OCI-M2 (cell line): ENCODE measurements around the gene HOXA10.

Experiments used
- DNase-seq: peaks from one replicate; lab custom pipeline; 2025; ENCODE audit not compliant: unreplicated experiment; lab: John Stamatoyannopoulos, UW

The HOXA10 gene

DNA sequence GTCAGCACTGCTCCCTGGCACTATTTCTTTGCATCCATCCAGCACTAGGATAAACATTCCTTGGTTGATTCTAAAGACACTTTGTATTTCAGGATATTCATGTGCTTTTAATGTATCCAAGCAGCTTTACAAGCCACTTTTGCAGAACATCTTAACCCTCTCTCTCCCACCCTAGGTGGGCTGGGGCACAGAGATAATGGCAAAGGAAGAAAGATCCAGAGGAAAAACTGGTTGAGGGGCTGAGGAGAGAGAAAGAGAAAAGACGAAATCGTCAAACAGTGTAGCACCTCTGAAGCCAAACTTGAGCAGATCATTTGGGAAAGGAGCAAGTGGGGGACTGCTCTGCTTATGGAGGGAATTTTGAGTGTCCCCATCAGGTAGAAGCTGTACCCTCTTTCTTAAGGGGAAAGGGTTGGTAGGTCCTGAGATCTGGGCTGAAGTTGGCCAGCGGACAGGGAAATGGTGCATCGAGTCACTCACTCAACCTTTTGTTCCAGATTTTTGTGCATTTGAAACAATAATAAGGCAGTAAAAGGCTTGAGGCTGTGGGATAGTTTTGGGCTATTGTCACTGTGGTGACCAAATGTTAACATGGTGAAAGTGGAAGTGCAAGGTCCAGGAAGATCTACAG lies 30.0 kb upstream of the HOXA10 start:
- DNase-seq = no peak

- DNase-seq = no peak
Observed at GRCh38 chr7:27203365-27203953, 29.3 kb upstream of the HOXA10 start.

DNA sequence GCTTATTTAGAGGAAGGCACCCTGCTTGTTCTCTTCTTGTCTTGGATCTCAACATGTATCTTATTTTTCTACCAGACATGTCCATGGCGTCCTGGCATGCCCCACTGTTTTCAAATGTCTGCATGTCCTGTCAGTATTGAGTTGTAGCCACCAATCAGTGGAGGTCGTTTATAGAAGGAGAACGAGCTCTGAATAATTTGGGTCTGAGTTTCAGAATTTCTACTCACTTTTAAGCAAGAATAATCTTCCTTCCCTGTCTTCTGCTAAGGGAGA lies 28.7 kb upstream of the HOXA10 start:
- DNase-seq = no peak

DNA sequence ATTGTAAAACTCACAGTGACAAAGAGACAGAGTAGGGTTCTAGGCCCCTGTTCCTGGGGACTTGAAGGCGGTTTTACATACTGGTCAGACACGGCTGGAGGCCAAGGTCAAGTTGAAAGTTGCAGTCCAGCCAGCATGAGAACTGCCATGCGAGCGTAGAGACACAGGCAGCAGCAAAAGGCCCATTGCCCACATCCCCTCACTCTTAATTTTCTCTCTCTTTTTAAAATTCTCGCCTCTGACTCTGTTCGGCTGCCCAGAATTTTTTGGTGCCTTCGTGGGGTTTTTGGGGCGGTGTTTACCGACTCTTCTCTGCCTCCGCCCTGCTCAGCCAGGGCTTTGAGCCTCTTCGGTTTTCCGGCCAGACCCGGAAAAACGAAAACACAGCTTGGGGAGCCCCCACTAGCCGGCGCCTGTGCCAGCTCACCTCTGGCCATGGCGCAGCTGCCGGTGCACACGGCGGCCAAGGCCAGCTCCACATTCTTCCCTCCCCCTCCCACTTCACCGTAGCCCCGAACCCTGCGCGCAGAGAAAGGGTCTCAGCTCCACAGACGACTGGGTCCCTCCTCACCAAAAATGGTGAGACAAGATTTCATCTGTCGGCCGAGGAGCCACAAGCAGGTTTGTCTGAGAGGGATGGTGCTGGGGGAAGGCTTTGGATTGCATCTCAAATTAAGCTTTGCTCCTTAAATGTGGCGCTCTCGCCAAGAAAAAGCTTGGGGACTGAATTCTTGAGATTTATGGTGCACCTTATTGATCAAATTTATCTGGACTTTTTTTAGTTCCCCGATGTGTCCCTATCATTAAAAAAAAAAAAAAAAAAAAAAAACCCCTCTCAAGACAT lies 28.1 kb upstream of the HOXA10 start:
- DNase-seq = no peak

GRCh38 chr7:27201580-27202017 lies 27.5 kb upstream of the HOXA10 start:
- DNase-seq = no peak

- no peak for DNase-seq
Observed at GRCh38 chr7:27200761-27201579, 26.9 kb upstream of the HOXA10 start.

DNA sequence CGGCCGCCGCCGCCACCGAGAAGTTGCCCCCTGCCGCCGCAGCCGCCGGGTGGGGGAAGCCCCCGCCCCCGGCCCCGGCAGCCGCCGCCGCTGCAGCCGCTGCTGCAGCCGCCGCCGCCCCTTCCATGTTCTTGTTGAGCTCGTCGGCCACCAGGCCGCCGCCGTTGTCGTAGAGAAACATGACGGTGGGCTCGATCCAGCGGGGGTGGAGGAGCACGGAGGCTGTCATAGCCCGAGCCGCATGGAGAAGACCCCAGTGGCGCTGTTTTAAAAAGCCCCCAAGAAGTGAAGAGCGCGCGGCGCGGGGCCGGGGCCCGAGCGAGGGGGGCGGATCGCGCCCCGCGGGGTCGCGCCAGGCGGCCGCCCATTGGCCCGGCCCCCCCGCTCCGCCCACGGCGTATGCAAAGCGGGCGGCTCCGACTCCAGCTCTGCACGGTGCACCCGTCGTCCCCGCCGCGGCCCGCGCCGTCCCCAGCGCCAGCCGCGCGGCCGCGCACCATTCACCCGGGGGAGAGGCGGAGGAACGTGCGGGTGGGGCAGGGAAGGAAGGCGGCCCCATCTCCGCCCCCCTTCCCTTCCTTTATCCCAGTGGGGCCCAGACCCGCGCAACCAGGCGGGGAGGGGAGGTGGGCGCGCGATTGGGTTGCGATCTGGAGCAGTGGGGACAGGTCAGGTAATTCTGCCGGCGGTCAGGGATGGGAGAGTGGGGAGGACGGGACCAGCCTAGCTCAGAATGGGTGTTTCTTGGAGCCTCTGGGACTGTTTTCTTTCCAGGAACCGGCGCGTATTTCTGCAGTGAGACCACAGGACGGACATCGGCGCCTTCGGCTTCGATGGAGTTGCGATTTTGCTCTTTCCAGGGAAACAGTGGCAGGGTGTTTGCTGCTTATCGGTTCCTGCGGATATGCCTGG lies 26.0 kb upstream of the HOXA10 start, which contains the start of gene HOXA13:
TSS of gene HOXA13 (minus strand) at position 243 of the 912 bp plus-strand sequence. CDS start at position 229, 14 bp downstream.
- no peak for DNase-seq

DNA sequence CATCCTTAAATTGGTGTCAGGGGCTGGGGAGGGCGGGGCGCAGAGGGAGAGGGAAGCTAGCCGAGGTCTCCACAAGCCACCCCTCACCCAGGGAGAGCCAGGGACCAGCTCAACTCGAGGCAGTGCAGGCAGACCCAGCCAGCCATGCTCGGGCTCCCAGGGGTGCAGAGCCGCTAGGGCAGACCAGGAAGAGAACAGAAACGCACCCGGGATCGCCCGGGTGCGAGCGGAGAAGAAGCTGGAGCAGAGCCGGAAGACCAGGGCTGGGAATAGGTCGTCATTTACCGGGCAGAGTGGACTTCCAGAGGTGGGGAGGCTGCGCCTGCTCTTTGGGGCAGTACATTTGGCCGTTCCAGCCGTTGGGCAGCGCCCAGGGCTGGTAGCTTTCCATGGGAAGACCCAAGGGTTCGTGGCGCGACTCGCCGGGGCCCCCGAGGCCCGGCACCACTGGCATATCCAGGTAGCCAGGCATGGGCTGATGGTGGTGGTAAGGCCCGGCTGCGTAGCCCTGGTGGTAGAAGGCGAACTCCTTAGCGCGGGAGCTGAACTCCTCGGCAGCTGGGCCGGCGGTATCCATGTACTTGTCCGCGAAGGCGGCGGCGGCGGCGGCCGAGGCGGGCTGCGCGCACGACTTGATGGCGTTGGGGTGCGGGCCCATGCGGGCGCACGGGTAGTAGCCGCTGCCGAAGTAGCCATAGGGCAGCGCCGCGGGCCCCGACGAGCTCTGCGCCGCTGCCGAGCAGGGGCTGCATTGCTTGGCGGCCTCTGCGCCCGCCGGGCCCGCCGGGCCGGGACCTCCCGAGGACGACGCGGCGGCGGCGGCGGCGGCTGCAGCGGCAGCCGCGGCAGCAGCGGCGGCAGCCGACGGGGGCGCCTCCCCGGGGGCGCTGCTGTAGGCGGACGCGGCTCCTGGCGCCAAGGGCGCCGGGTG lies 25.0 kb upstream of the HOXA10 start:
- DNase-seq = no peak

- no peak for DNase-seq
Observed at GRCh38 chr7:27198138-27198841, 24.2 kb upstream of the HOXA10 start.

DNA sequence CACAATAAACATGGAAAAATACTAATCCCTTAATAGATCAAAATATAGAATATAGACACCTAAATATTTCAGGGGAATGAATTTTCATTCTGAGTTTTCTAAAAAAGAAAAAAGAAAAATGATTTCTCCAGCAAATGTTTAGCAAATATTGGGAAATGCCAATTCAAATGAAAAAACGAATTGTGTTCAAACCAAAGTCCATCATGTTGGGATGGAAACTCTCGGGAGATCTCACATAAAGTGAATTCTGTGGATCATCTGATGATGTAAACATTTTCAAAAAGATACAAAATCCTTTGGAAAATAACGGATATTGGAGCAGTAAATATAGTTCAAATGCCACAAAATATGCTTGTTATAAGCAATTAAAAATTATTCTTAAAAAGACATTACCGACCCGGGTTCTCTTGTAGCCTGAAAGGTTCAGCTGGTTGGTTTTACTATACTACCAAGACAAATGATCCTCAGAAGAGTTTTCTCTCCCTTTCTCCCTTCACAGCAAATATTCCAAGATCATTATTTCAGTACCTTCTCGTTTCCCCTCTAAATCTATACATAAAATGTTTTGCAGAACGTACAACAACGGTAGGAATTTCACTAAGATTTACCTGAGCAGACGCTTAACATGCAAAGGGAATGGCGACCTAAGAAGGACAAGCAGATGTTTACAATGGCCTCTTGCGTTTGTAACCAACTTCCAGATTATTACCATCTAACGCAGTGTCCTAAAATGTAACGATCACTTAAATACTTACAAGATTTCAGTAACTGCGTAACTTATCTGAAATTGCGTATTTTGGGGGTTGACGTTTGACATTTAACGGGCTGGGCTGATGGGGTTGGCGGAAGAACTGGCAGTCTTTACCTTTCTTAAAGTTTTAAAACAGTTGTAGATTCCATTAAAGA lies 23.3 kb upstream of the HOXA10 start:
- DNase-seq = no peak

- DNase-seq = no peak
Observed at GRCh38 chr7:27196287-27196767, 22.2 kb upstream of the HOXA10 start.

- no peak for DNase-seq
Observed at GRCh38 chr7:27194686-27195379, 20.7 kb upstream of the HOXA10 start.

DNA sequence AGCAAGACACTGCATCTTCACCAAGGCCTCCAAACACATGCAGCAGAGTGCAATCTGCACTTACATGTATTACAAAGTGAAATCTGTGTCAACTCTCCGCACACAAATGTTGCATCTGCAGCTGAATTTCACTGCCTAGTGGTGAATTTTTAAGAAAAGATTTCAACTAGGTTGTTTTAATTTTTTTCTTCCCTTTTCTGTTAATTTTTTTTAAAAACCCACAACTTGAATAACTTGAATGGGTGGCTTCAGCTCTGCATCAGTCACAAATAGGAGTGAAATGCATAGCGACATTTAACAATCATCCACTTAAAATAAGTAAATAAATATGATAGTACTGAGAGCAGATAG lies 19.9 kb upstream of the HOXA10 start:
- no peak for DNase-seq

GRCh38 chr7:27193335-27194001 lies 19.3 kb upstream of the HOXA10 start:
- DNase-seq = no peak

DNA sequence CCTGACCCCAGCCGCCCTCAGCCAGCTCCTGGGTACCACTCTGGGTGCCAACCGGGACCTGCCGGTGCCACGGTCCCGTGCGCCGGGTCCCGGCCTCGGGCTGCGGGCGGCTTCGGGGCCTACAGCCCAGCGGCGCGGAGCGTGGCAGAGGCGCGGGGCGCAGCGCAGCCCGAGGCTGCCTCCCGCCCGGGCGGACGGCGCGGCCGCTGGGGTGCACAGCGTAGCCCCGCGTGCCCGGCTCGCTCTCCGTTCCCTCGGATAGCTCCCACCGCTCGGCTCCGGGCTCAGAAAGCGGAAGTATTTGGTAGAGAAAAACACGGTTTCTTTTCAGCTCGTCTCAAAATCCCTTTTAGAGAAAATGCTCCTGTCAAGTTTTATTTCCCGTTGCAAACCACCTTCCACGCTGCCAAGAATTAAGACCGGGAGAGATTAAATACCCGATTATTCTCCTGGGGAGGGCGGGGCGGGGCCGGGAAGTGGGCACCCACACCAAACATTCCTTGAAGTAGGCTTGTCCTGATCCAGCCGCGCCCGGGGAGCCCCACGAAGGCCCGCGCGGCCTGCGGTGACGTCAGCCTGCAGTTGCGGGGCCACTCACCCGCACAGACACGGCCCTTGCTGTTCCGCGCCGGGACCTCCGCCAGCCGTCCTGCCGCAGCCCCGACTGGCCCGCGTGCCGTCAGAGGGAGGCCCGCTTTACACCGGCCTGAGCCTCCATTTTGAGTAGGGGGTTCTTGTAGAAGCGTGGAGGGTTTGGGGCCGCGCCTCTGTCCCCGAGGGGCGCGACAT lies 18.6 kb upstream of the HOXA10 start:
- no peak for DNase-seq
